Activated CD8-positive, alpha-beta memory T cell treated with anti-CD3 and anti-CD28 coated beads, Interleukin-2, amount 50 U/mL, for 1 hour (primary cell): ENCODE results near the gene AFF2.
"Not testable (repeated sequence)": the region's sequence is repeated elsewhere in the genome, so short reads cannot be mapped to it uniquely, and the experiment has no call there.

ENCODE experiments used
- DNase-seq: peaks from one replicate; pipeline ENCODE4 v3.0.0-alpha.2; 2020; ENCODE audit errors: extremely low read depth

The AFF2 gene

DNA sequence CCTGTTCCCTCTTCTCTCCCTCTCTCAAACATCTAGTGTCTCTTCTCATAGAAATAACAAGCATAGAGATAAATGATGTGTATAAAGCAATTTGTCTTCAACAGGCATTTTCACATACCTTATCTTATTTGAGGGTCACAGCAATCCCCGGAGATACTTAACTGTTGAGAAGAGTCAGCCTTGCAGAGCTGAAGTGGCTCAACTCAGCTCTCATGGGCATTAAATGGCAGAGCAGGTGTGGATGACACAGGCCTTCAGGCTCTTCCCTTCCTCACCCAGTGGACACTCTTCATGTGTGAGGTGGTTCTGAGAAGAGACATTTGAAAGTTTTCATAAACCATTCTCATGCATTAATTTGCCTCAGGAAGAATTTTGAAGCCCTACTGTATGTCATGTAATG lies 134.2 kb downstream of the AFF2 start:
- DNase-seq = no peak

DNA sequence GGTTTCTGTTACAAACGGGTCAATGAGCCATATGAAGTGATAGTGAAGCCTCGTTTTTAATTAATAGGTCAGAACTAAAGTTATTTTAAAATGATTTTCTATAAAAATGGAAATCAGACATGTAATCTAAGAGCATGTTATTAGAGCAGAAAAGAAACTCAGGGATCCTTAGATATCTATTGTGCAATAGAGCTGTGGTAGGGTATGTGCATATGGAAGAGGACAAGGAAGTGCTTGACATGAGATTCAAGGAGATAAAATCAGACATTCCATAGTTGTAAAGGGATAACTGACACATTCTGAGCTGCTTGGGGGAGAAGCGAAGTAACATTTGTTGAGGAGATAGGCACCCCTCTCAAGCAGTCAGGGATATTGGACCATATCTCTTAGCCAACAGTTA lies 143.0 kb downstream of the AFF2 start:
- DNase-seq = no peak

DNA sequence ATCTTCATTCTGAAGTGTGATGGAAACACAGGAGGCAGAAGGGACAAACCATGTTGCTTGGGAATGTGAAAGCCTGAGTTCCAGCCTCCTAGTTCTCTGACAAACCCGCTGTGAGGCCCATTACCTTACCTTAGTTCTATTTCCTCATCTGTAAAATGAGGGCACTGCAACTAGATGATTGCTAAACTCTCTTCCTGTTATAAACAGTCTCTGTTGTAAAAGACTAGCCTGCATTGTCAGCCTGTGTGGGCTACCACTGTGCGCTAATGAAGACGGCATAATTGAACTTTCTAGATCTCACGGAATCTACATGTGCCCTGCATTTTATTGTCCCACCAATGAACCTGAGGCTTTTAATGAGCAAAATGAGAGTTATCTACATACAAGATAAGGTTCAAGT lies 147.2 kb downstream of the AFF2 start:
- no peak for DNase-seq

DNA sequence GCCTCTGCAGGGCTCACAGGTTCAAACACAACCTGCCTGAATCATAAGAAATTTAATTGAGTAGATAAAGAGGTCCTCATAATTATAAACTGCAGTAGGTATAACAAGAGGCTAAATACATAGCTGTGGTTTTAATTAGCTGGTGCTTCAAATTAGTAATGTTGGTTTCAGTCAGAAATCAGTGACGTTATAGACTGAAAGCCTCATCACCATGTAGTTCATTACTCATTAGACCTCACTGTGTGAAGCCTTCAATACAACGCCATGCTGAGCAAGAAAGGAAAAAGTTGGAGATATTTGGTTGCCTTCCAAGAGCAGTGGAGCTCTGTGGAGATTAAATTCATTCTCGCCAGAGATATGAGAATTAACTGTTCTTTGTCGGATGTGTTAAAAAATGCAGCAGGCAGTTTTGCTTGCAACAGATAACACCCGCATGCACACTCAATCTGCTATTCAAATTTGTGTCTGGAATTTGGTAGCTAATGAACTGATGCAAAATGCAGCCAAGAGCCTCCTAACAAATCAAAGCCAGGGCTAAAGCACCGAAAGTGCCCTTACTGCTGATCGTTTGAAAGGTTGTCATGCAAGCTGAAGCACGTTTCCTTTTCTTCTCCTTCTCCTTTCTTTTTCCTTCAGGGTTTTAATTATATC lies 148.9 kb downstream of the AFF2 start:
- no peak for DNase-seq

DNA sequence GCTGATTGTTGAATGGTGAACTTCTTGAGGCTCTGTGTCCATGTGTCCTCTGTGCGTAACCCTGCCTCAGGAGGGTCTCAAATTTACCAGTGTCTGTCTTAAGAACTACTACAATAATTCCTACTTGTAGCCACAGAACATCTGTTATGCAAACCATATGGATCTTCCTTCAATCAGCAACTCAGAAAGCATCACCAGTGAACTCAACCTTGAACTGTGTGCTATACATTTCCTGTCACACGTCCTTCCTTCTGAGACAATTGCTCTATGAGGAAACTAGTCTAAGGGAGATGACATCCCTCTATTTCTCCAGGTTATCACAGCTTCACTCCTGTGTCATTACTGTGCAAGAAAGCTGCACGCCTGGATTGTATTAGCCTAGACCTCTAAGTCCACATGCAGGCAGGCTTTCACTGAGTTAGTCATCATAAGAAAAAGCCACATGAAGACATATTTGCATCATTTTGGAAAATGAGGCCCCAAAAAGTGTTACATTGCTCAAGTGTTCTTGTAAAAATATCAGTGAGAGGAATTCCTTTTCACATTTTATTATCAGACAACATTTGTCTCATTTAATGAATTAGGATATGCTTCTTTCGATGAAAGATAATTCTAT lies 157.8 kb downstream of the AFF2 start:
- DNase-seq = no peak

DNA sequence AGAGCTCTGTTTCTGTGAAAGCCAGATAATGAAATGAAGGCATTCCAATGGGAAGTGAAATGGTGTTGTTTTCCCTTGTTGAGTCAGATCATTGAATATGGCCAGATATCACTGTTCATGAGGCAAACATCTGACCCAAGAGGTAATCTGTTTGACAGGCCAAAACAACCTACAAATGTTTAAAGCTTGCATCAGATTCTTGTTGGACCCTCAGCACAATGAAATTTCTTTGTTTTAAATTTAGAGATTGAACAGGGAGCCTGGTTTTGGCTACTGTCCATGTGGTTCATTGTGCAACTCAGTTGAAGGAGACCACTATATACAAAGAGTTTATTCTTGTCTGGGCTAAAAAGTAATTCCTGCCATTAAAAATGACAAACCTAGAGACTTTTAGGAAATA lies 159.1 kb downstream of the AFF2 start:
- DNase-seq = no peak

DNA sequence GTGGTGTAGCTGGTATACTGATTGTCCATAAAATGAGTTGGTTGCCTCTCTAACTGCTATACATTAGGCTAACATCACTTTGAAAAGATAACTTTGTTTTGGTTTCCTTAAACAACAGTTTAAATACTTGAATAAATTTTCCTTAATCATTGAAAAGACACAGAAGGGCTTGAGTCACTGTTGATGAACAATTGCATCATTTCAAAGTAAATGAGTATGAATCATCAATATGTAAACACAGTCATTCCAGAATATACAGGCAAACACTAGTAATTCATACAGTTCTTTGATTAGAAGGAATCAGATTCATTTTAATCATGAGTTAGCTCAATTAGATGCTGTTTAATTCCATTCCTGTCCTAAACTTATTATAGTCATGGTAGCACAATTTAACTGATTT lies 160.6 kb downstream of the AFF2 start:
- DNase-seq = no peak

DNA sequence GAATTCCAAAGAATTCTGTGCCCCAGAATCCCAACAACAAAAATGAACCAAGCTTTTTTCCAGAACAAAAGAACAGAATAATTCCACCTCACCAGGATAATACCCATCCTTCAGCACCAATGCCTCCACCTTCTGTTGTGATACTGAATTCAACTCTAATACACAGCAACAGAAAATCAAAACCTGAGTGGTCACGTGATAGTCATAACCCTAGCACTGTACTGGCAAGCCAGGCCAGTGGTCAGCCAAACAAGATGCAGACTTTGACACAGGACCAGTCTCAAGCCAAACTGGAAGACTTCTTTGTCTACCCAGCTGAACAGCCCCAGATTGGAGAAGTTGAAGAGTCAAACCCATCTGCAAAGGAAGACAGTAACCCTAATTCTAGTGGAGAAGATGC lies 161.6 kb downstream of the AFF2 start:
- DNase-seq = no peak

DNA sequence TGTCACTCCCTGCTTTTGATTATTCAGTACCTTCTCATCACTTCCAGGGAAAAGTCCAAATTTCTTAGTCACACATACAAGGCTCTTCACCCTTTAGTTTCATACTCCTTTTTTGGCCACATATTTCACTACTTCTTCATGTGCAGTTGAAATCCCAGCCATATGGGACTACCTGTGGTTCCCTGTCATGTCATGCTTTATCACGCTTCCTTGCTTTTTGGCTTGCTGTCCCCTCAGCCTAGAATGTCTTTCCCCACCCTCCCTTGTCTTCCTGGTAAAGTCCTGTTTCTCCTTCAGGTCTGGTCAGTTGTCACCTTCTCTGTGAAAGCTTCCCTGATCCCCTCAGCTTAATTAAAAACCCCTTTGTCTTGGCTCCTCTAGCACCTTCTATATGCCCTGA lies 163.8 kb downstream of the AFF2 start:
- DNase-seq = no peak

DNA sequence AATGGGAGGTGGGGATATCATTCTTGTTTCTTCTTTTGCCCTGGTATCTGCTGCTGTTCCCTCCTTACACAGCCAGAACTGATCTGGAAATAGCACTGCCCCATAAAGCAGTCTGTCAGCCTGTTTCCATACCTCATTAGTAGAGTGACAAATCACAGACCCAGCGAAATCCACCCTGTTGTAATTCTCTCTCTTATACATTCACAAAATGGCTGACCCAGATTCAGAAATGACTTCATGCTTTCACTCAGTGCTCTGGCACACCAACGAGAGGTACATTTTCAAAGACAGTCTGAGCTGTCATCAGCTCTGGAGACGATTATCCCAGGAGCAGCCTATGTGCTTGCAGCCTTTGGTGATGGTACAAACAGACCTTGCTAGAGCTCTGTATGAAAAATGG lies 164.6 kb downstream of the AFF2 start:
- no peak for DNase-seq

DNA sequence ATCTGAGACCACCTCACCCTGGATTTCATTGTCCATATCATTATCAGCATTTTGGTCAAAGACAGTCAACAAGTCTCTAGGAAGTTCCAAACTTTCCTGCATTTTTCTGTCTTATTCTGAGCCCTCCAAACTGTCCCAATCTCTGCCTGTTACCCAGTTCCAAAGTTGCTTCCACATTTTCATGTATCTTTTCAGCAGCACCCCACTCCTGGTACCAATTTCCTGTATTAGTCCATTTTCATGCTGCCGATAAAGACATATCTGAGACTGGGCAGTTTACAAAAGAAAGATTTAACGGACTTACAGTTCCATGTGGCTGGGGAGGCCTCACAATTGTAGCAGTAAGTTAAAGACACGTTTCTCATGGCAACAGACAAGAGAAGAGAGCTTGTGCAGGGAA lies 168.8 kb downstream of the AFF2 start:
- DNase-seq = not testable (repeated sequence)

DNA sequence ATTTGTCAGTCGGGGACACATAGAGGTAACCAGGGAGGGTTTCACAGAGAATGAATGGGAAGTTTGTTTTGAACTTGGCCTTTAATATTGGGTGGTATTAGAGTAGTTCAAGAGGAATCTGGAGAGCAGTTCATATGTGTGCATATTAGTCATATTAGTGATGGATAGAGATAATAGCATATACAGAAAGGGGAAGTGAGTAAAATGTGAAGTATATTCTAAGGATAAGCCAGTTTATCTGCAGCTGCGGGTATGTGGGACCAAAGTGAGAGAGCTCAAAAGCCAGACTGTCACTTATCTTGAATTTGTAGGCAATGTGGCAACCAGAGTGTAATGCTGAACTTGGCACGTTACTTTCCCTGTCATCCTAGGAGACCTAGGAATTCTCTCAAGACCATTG lies 169.9 kb downstream of the AFF2 start:
- DNase-seq = no peak

DNA sequence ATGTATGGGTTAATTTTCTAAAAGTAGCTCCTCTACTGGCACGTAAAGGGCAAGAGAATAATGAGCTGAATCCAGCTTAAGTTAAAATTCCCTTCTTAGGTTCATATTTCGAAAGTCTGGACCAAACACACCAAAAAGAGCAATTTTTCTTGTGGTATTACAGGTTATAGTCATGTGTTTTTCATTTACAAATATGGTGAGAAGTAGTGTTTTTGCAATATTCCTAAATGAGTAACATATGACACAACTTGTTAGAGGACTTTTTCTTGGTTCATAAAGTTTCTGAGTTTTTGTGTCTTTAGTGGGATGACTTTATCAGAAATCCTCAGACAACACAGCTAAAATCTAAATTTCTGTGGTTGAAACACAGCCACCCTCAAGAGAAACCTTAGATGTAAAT lies 172.1 kb downstream of the AFF2 start:
- no peak for DNase-seq

DNA sequence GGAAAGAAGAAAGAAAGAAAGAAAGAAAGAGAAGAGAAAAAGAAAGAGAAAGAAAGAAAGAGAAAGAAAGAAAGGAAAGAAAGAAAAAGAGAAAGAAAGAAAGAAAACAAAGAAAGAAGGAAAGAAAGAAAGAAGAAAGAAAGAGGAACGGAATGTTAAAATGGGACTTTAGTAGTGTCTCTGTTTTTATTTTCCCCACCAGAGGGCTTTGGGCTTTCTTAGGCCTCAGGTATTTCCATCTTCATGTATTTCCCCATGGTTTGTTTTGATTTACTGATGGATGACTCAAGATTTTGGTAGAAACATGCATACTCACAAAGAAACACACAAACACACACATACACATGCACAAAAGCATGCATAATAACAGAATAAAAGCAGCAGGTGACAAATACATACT lies 181.2 kb downstream of the AFF2 start:
- no peak for DNase-seq

DNA sequence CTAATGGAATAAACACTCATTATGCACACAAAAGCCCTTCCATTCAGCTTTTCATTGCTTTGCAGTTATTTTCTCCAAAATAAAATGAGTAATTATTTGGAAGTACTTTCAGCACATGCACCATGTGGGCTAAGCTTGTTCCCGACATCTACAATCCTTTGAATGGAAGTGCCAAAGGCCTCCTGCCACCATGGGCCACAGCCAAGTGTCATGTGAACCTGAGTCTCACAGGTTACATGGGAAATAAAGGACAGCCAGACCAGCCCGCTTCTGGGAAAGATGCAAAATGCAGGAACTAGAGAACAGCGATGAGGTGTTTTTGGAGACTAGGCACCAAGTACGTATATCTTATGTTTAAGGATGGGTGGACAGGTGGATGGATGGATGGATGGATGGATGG lies 181.8 kb downstream of the AFF2 start:
- no peak for DNase-seq

DNA sequence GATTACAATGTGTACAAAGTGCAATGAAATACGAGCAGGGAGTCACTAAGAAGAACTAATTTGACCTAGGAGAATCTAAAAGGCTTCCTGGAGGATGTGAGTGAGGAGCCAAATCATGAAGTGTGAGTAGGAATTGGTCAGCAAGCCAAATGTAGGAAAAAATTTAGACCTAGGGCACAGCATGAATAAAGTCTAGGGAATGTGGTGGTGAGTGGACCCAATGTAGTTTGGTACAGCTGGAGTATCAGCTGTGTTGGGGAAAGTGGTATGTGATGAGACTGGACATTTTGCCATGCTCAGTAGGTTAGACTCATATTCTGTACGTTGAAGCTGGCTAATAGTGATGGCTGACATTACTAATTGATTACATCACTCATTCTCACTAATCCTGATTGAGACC lies 191.0 kb downstream of the AFF2 start:
- no peak for DNase-seq

DNA sequence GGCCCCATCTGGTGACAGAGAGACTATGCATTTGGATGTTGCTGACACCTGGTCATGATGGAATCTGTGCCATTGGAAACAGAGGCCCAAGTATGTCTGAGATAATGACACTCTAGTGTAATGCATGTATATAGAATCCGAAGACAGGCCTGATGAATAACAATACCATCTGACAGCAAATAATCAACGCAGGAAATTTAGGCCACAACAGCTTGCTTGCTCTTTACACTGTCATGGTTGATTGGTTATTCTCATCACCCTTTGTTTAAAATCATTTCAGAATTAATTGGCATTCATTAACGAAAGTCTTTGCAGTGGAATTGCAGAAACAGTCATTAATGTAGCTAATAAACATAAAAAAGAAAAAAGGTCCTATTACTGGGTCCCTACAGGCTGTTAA lies 194.8 kb downstream of the AFF2 start:
- DNase-seq = no peak

DNA sequence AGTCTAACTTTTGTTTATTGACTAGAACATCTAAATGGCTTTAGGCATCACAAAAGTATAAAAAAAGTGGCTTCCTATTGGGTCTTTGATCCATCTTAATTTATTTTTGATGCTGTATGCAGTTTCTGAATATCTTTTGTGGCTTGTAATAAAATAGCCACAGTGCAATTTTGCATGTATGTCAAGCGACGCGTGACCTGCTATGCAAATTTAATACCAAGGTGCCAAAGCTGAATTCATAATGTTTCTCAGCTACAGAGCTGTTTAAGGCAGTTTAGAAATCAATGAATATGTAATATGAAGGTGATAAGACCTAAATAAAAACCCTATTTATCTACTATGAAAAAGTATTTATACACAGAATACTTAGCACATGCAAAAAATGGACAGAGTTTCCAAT lies 197.8 kb downstream of the AFF2 start:
- DNase-seq = no peak

DNA sequence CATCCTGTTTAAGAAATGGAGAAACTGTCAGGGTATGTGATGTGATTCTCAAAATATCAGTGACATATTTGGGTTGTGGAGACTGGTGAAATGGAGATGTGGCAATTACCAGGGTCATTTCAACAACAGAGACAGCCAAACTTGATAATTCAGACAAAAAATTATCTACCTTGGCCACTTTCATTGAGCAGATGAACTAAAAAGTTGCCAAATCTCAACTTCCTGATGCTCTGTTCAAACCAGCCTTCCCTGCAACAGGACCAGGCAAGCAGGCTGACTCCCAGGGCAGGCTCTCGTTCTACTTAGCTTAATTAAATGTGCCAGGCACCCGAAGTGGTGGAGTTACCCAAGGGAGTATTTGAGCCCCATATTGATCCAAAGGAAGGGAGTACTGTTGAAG lies 199.6 kb downstream of the AFF2 start:
- no peak for DNase-seq

DNA sequence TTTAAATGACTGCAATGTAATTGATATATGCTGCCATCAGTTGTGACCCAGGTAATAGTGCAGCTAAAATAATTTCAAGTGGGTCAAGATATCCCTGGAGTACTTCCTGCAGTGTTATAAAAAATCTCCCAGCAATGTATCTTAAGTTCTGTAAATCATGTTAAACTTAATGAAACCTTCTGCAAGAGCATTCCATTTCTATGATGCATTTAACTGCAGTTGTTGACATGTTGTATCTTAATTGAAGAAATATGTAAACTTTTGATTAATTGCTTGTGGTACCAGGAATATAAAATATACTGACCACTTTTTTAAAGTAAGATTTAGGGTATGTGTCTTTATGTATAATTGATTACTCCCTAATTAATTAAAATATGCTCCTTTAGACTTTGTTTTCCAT lies 213.6 kb downstream of the AFF2 start:
- DNase-seq = no peak

DNA sequence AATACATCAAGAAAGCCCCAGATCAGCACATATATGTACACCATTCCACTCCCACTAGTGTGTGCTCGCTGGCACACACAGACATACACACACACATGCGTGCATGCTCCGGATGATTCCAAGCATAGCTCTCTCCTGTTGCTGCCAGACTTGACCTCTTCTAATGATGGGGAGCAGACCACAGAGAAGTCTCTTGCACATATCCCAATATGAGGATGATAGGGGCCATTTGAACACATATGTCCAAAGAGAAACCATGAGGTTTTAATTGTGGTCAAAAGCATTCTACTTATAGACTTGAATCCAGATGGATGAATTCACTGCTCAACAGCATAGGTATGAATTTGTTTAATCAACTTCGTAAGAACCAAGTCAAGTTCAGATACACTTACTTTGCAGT lies 214.9 kb downstream of the AFF2 start:
- no peak for DNase-seq

DNA sequence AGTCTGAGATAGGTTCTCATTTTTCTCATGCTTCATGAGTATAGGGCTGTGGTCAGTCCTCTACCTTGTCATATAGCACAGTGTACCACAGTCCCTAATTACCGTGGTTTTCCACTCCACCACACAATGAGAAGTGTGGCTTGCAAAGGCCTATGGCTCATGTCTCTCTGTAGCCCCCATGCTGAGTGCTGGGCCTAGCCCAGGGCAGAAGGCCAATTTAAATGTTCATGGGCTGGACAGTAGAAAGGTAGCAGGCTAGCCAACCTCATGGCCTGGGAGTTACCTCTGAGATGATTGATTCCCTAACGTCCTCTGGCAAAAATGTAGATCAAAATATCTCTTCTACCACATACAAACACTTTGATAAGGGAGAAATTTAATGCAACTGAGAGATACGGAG lies 222.5 kb downstream of the AFF2 start:
- DNase-seq = no peak

DNA sequence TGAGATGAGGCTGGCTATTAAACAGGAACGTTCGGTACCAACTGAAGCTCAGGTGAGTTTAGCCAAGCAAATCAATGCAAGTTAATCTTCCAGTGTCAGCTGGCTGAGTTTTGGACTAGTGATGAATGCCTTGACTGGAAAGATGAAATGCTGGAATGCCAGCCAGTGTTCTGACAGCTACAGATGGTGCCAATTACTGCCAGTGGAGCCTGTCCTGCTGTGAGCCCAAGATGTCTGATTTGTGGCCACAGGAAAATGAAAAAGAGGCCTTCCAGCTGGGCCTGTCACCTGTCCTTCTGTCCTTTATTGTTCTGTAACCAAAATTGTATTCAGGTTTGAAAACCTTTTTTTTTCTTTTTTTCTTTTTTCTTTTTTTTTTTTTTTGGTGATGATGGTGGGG lies 223.1 kb downstream of the AFF2 start:
- DNase-seq = no peak

DNA sequence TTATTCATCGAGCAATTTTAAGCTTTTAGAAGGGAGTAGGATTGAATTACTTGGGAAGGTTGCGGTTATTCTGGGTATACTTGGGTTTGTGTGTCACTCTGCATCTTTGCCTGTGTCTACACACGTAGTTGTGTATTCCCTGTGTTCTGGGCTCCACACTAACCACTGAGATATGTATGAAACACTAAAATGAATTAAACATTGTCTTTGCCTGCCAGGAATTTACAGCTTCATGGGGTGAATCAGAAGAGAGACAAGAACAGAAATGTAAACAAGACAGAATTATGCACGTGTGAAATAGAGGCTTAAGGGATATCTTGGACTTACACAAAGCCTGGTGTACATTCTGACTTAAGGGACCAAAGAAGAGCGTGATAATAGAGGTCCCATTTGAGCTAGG lies 228.5 kb downstream of the AFF2 start:
- DNase-seq = no peak
